ENCODE measurements around the gene CDIP1. TPM values are rescaled to one million over a fixed set of nuclear protein-coding genes. Genes with fewer than 3 reads are reported as not detected.
A peak's percentile ranks its signal among the peaks of the same experiment; 100 is the strongest.

The CDIP1 gene
- total RNA-seq, 6 experiments from 2014 or later, result 5.0 to 8.3 (median 6.4) TPM

DNA sequence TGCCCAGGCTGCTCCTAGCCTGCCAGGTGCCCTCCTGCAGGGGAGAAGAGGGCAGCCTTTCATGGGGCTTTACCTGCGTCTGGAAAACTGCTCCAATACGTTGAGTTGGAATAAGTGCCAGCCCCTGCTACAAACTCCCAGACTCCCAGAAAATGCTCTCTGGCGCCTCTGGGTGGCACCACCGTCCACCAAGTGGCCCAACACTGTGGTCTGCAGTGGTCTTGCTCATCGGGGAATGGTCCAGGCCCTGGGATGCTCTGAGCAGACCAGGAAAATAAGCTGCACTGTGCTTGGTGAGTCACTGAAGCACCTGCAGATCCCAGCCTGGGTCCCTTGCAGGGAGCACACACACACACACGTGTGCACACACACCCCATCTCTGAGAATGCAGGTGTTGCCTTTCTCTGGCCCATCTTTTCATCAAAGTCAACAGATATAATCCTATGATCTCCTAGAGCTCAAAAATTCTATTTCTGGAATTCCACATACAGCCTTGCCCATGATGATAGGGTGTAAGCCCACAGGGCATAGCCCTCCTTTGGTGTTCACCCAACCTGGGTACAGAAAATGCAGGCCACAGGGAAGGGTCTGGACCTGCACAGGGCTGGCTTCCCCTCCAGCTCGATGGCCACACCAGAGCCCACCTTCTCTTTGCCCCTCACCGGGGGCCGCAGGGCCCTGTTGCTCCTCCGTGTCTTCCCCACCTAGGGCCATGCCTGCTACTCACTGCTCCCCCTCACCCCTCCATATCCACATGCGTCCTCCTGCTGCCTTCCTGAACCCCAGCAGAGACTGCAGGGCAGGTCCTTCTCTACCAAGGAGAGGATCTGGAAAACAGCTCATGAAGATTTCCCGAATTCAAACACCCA, 20.5 kb downstream of the CDIP1 start:
- TF ChIP-seq, protein P1, sequence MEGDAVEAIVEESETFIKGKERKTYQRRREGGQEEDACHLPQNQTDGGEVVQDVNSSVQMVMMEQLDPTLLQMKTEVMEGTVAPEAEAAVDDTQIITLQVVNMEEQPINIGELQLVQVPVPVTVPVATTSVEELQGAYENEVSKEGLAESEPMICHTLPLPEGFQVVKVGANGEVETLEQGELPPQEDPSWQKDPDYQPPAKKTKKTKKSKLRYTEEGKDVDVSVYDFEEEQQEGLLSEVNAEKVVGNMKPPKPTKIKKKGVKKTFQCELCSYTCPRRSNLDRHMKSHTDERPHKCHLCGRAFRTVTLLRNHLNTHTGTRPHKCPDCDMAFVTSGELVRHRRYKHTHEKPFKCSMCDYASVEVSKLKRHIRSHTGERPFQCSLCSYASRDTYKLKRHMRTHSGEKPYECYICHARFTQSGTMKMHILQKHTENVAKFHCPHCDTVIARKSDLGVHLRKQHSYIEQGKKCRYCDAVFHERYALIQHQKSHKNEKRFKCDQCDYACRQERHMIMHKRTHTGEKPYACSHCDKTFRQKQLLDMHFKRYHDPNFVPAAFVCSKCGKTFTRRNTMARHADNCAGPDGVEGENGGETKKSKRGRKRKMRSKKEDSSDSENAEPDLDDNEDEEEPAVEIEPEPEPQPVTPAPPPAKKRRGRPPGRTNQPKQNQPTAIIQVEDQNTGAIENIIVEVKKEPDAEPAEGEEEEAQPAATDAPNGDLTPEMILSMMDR (IDR thresholded peaks at IDR 0.05), result peak; percentile 74
- no peak overlapping the region for H3K4me3 Mint-ChIP-seq
- no peak overlapping the region for H3K27ac Mint-ChIP-seq
- H3K4me1 Mint-ChIP-seq (ENCODE audit: low read depth), result no peaks in the 10 kb centered on the region; the same call in 1 of the 2 replicates
- H3K36me3 Mint-ChIP-seq (ENCODE audit: low read depth), result no peaks in the 10 kb centered on the region
- H3K27me3 Mint-ChIP-seq (ENCODE audit: insufficient read depth), result no peaks in the 10 kb centered on the region
- H3K9me3 Mint-ChIP-seq, result no peaks in the 10 kb centered on the region
- DNase-seq, result no peak

DNA sequence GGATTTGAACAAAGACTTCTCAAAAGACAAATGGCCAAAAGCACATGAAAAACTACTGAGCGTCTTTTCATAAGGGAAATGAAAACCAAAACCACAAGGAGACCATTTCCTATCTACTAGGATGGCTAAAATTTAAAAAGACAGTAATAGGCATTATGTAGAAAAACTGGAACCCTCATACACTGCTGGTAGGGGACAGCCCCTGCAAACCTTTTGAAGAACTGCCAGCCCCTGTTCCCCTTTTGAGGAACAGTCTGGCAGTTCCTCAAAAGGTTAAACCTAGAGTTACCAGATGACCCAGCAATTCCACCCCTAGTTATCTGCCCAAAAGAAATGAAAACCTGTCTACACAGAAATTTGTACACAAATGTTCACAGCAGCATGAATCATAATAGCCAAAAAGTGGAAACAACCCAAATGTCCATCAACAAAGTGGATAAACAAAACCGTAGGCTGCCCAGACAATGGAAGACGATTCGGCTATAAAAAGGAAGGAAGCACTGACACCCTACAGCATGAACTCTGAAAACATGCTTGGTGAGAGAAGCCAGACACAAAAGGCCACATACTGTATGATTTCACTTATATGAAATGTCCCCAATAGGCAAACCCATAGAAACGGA, 22.9 kb downstream of the CDIP1 start:
- TF ChIP-seq, protein P1 (IDR thresholded peaks at IDR 0.05), result no peak
- Mint-ChIP-seq H3K9me3 (no peaks in the 10 kb centered on the region), H3K27me3 (ENCODE audit: insufficient read depth) (no peaks in the 10 kb centered on the region), H3K36me3 (ENCODE audit: low read depth) (peaks cover 3% of the 10 kb centered on the region; the same call in 1 of the 2 replicates), H3K4me1 (ENCODE audit: low read depth) (no peaks in the 10 kb centered on the region), H3K27ac (no peak overlapping the region), H3K4me3 (no peak overlapping the region)
- DNase-seq, result no peak

DNA sequence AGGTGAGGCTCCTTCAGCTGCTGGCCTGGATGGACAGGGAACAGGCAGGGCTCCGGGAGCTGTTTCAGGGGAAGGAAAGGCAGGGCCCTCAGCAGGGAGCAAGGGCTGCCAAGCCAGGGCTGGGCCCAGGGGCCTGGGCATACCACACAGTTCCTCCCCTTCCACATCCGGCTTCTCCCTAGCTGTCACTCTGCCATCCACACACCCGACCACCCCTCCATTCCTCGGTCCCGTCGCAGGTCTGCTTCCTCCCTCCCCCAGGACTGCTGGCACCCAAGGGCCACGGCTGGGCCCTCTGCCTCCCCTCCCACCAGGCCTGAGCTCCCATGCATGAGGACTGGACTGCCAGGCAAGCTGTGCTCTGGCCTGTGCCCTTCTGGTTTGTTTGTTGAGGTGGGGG, 24.0 kb downstream of the CDIP1 start:
- Mint-ChIP-seq H3K27me3 (ENCODE audit: insufficient read depth) (no peaks in the 10 kb centered on the region), H3K4me3 (no peak overlapping the region), H3K27ac (no peak overlapping the region), H3K4me1 (ENCODE audit: low read depth) (no peaks in the 10 kb centered on the region), H3K36me3 (ENCODE audit: low read depth) (peaks cover 3% of the 10 kb centered on the region), H3K9me3 (no peaks in the 10 kb centered on the region)
- TF ChIP-seq, protein P1 (IDR thresholded peaks at IDR 0.05), result no peak
- DNase-seq, result no peak

DNA sequence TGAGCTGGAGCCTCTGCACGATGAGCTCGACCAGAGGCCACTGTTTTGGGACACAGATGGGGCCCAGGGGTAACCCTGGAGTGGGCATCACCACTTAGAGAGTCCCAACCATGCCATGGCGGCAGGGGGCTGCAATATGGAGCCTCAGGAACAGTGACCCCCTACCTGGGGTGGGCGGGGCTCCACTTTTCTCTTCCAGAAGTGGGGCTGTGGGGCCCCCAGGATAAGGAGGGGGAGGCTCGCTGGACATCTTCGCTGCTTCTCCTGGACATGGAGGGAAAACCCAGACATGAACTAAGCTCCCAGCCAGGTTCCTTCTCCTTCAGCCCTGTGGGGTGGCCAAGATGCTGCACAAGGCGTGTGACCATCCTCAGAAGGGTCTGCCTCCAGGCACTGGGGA, 24.7 kb downstream of the CDIP1 start:
- H3K9me3 Mint-ChIP-seq, result no peaks in the 10 kb centered on the region
- DNase-seq, result no peak
- H3K27me3 Mint-ChIP-seq (ENCODE audit: insufficient read depth), result no peaks in the 10 kb centered on the region
- peaks cover 3% of the 10 kb centered on the region for H3K36me3 Mint-ChIP-seq (ENCODE audit: low read depth)
- no peak overlapping the region for H3K4me3 Mint-ChIP-seq
- TF ChIP-seq, protein P1 (IDR thresholded peaks at IDR 0.05), result no peak
- H3K27ac Mint-ChIP-seq, result no peak overlapping the region
- no peaks in the 10 kb centered on the region for H3K4me1 Mint-ChIP-seq (ENCODE audit: low read depth)

DNA sequence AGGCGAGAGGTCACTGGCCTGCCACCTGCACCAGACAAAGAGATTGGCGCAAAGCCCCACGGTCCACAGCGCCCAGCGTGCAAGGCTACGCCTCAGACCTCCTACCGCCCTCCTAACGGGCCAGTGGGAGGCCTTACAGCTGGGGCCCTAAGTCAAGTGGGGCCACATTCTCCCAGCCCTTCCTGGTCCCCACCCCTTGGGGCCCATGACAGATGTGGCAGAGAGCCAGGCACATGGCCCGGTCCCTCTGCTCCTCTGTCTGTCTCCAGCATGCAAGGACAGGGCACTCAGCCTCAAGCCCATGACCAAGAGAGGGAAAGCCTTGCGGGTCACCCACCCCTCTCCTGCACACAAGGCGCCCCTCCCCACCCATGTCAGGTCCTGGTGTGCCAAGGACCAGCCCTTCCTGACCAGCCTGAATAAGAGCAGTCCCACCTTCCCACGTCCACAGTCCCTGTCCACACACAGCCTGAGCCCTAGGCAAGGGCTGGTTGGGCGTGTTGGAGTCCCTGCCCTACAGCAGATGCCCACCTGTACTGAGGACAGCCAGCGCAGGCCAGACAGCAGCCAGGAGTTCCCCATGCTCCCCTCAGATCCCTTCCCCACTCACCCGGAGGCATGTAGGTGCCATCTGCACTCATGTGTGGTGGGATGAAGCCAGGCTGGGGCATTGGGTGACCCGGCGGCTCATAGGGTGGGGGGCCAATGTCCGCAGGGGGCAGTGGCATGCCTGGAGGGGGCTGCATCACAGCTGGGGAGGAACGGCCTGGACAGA, 25.3 kb downstream of the CDIP1 start:
- TF ChIP-seq, protein P1 (IDR thresholded peaks at IDR 0.05), result no peak
- no peaks in the 10 kb centered on the region for H3K27me3 Mint-ChIP-seq (ENCODE audit: insufficient read depth)
- peaks cover 3% of the 10 kb centered on the region for H3K36me3 Mint-ChIP-seq (ENCODE audit: low read depth)
- no peak overlapping the region for H3K27ac Mint-ChIP-seq
- no peaks in the 10 kb centered on the region for H3K9me3 Mint-ChIP-seq
- DNase-seq, result no peak
- no peaks in the 10 kb centered on the region for H3K4me1 Mint-ChIP-seq (ENCODE audit: low read depth)
- no peak overlapping the region for H3K4me3 Mint-ChIP-seq
